Amniotic epithelial cell (primary cell): Measurements from ENCODE around the gene KRTAP19-5.
"Not testable (repeated sequence)": the region's sequence is repeated elsewhere in the genome, so short reads cannot be mapped to it uniquely, and the experiment has no call there.

ENCODE experiments used
- DNase-seq: peaks from one replicate; pipeline ENCODE4 v3.0.0-alpha.2; 2010; ENCODE audit warnings: low read depth

KRTAP19-5 gene

DNA sequence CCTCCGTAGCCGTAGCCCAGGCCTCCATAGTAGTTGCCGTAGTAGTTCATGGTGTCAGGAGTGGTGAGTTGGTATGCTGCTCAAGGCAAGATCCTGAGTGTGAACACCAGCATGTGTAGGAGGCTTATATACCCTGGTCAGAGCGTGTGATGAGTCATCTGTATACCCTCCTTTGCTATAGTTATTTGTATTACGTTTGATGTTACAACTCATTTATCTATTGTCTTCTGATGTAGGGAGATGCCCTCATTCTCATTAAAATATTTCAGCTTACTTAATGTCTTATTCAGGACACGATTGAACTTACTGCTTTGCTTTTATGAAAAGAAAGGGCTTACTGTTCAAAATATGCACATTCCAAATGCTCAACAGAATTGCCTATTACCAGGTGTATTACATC is at the start of gene KRTAP19-5:
Gene KRTAP19-5 (minus strand): TSS at position 101 of the 400 bp plus-strand sequence. CDS start 51 bp downstream, at position 50.
- DNase-seq = no peak

DNA sequence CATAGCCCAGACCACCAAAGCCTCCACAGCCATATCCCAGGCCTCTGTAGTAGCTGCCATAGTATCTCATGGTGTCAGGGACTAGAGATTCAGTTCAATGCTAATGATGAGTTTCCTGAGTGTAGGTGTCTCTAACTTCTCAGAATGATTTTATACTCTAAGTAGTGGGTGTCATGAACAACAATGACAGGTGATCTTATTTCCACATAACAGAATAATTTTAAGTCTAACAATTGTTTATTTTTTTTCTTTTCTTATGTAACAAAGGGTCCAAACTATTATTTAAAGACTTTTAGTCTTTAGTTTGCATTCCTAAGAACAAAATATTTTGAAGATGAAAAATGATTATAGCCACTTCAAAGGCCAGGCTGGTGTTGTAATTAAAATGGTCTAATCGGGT is 39.8 kb upstream of the KRTAP19-5 start, which contains the start of gene KRTAP19-6:
Gene KRTAP19-6 (minus strand): TSS at position 101 of the 400 bp plus-strand sequence. CDS start 31 bp downstream, at position 70.
- no peak for DNase-seq

DNA sequence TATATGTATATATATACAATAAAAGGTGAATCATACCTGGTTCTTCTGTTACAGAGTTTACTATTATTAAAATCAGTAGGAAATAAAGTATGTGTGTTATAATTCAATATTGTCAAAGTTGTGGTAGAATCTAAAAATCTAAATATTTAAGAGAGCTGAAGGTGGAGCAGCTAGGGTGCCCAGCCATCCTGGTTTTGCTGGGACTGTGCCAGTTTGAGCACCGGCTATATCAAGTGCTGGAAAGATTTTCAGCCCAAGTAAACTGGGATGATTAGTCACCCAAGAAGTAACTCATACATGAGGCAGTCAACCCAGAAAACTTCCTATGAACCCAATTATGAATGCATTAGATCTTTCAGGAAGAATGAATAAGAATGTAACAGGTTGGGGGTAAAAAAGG is 16.9 kb upstream of the KRTAP19-5 start:
- no peak for DNase-seq

DNA sequence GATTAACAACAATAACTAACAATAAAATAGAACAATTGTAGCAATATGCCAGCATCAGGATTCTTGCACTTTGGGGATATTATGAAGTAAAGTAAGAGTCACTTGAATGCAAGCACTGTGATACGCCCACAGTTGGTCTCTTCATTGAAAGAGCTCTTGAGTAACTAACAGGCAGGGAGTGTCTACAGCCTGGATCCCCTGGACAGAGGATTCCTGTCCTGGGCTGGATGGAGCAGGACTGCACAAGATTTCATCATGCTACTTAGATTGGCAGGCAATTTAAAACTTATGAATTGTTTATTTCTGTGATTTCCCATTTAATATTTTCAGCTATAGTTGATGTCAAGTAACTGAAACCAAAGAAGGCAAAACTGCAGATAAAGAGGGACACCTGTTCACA is 13.7 kb upstream of the KRTAP19-5 start:
- DNase-seq = no peak

DNA sequence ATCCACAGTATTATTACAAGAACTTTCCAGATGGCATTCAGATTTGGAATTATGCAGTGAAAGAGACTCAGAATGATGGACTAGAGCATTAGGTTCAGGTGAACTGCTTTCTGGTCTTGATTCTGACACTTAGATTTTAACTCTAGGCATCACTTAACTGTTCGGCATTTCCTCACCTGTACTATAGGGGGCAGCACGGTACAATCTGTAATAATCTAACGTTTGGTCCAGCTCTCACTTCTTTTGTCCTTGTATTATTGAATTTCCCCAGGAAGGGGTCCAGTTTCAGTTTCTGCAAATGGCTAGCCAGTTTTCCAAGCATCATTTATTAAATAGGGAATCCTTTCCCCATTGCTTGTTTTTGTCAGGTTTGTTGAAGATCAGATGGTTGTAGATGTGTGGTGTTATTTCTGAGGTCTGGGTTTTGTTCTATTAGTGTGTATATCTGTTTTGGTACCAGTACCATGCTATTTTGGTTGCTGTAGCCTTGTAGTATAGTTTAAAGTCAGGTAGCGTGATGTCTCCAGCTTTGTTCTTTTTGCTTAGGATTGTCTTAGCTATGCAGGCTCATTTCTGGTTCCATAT is 3.8 kb upstream of the KRTAP19-5 start:
- not testable (repeated sequence) for DNase-seq

DNA sequence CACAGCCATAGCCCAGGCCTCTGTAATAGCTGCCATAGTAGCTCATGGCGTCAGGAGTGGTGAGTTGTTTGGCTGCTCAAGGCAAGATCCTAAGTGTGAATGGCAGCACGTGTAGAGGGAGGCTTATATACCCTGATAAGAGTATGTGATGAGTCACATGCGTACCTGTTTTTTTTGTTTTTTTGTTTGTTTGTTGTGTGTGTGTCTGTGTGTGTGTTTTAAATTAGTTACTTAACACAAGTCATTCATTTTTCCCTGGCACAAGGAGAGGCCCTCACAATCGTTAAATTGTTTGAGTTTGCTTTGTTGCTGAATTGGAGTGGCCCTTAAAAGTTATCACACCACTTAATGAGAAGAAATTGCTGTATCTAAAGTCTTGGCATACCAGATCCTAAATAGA is 4.9 kb downstream of the KRTAP19-5 start, which contains the start of gene KRTAP19-4:
Gene KRTAP19-4 (minus strand): TSS at position 101 of the 400 bp plus-strand sequence. CDS start 55 bp downstream, at position 46.
- DNase-seq = no peak

DNA sequence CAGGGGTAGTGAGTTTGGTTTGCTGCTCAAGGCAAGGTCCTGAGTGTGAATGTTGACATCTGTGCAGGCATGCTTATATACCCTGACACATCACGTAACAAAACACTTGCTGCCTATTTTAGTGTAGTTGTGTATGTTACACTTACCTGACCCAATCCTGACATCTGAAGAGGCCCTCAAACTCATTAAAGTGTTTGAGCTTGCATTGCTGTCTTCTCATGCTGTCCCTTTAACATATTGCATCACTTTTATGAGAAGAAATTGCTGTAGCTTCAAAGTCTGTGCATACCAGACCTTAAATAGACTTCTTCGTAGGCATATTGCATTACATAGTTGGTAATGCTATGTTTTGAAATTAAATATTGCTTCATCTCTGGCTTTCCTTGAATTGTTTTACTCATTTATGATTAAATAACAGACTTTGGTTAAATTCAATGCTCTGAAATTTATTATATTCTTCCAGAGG is 9.9 kb downstream of the KRTAP19-5 start, which contains the start of gene KRTAP19-3:
Gene KRTAP19-3 (minus strand): TSS at position 51 of the 466 bp plus-strand sequence. CDS start 56 bp downstream, outside the sequence.
- DNase-seq = no peak

DNA sequence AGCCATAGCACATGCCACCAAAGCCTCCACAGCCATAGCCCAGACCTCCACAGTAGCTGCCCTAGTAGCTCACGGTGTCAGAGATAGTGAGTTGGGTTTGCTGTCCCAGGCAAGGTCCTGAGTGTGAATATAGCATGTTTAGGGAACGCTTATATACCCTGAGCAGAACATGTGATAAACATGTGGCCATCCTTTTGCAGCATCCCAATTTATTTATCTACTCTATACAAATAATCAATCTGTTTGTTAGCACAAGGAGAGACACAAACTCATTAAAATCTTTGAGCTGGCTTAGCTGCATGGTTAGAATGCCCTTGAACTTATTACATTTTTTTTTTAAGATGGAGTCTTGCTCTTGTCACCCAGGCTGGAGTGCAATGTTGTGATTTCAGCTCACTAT is 14.6 kb downstream of the KRTAP19-5 start, which contains the start of gene KRTAP19-2:
Gene KRTAP19-2 (minus strand): TSS at position 101 of the 400 bp plus-strand sequence. CDS start 88 bp downstream, at position 13.
- DNase-seq = no peak

DNA sequence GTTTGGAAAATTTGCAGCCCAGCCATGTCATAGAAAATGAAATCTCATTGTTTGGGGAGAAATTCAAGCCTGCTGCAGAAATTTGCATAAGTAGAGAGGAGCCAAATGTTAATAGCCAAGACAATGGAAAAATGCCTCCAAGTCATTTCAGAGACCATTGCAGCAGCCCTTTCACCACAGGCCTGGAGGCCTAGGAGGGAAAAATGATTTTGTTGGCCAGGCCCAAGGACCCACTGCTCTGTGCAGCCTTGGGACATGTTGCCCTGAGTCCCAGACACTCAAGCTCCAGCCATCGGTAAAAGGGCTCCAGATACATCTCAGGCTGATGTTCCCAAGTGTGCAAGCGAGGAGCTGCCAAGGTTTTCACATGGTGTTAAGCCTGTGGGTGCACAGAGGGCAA is 15.8 kb downstream of the KRTAP19-5 start:
- no peak for DNase-seq

DNA sequence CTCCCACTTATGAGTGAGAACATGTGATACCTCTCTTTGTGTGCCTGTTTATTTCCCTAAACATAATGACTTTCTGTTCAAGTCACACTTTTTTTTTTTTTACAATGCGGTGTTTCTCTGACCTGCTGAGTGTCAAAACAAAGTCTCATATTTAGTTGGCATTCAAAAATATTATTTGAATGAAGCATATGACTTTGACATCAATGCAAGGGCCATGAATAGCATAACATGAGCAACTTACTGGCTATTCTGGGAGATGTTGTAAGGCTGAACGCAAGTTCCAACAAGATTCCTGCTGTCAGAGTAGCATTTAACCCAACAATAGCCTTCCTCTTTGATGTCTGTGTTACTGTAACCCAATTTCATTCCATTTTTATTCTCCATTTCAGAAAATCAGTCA is 19.8 kb downstream of the KRTAP19-5 start:
- no peak for DNase-seq

DNA sequence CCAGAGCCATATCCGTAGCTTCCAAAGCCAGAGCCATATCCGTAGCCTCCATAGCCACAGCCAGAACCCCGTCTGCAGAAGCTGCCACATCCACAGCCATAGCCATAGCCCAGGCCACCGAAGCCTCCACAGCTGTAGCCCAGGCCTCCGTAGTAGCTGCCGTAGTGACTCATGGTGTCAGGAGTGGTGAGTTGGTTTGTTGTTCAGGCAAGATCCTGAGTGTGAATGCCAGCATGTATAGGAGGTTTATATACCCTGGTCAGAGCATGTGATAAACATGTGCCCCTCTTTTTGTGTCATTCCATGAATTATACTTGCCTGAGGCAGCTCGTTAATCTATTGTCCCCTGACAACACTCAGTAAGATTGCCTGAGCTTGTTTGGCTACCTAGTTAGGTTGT is 21.8 kb downstream of the KRTAP19-5 start, which contains the start of gene KRTAP19-1:
Gene KRTAP19-1 (minus strand): TSS at position 223 of the 400 bp plus-strand sequence. CDS start 50 bp downstream, at position 173.
- DNase-seq = no peak

DNA sequence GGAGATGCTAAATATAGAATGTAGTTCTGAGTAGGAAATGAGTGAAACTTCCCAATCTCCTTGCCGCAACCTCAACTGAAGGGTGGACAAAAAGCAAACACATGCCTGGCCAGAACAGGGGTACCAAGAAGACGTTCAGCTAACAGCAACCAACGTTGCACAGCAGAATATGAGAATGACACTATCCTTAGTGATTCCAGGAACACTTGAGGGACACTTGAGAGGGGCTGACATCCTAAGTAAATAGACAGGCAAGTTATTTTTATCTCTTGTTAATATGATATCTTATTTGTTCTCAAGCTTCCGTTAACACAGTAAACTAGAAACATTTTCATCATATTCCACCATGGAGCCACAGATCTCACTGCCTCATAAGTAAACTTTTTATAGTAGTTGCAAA is 22.7 kb downstream of the KRTAP19-5 start:
- no peak for DNase-seq

DNA sequence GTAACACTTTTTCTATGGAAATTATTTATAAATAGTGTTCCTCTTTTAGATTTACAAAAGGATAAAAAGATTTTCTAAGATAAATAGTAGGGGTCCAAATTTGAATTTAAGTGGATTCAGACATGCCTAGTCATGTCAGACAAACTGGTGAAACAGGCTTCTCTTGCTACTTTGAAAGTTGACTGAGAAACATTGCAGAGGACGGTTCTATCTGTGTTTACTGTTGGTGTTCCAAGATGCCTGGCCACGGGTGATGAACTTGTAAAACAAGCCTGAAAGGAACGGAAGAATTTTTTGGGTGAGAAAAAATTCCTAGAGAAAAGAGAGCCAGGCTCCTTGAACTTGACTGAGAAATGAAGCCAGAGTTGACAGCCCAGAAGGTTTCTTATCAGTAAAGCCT is 23.9 kb downstream of the KRTAP19-5 start:
- DNase-seq = no peak

DNA sequence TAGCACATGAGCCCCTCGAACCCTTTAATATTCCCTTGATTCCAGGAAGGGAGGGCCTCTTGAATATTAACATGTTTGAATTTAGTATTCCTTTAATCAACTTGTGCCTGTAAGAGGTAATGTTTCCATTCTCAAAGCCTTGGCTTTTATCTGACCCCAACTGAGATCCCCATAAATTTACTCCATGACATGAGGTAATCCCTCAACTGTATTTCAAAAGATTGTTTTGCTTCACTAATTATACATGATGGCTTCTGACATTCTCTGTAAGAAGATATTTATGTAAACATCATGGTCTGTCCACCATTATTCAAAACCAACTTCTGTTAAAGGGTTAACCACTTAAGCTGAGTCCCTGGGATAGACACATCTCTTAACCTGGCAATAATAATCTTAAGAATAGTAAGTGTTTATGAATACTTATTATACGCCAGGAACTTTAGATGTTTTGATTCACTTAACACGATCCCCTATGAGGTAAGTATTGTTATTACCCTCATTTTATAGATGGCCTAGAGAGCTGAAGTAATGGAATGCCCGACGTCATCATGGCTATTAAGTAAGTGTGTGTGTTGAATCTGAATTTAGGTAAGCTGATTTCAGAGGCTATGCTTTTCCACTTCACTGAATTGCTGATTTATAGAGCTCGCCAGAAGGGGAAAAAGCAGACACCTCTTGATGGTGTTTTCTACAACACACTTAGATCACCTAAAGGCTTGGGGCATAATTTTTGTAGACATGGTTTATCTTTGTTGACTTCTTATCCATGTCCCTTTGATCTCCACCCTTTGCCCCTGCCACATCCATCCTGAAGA is 32.8 kb downstream of the KRTAP19-5 start:
- no peak for DNase-seq

DNA sequence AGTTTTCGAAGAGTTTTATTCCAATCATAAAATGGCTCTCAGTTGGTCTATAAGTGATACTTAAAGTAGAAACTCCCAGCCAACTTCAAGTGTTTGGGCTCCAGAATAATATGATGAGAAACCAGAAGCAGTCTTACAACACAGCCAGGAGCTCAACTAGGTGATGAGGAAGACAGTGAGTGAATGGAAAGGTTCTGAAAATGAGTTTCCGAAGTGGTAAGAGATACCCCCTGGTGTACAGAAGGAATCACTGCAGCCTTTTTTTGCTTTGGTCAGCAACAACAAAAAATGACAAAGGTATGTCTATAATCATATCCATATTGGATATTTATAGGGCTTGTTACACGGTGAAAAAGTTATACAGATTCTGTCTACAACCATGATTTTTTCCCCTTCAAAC is 38.2 kb downstream of the KRTAP19-5 start:
- DNase-seq = no peak
